K562 (cell line): ENCODE data around the gene SLC4A2. TPM values are rescaled to one million over a fixed set of nuclear protein-coding genes. Genes with fewer than 3 reads are reported as not detected.
A peak's percentile ranks its signal among the peaks of the same experiment; 100 is the strongest.

Experiments used
- ADNP ChIP-seq: fragments of 200-800 bp; sonication (Bioruptor generic); IDR thresholded peaks from 2 replicates; pipeline ENCODE4 v1.6.1; 2016; ENCODE audit warnings: missing genetic modification characterization, missing compliant biosample characterization
- CBX8 ChIP-seq: fragments of 200-600 bp; sonication (generic); IDR thresholded peaks from 2 replicates; pipeline ENCODE4 v1.6.1; 2012; ENCODE audit warnings: borderline replicate concordance, mixed run types, low read depth, mild to moderate bottlenecking, moderate library complexity, mixed read lengths, low read length, control low read depth, inconsistent platforms; ENCODE audit not compliant: poor library complexity, severe bottlenecking; ENCODE audit errors: extremely low read depth
- CREM ChIP-seq: IDR thresholded peaks from 2 replicates; pipeline ENCODE4 v1.6.1; 2014; ENCODE audit warnings: antibody characterized with exemption, low read depth
- CXXC5 ChIP-seq: fragments of 250-450 bp; sonication (Bioruptor Pico); IDR thresholded peaks from 2 replicates; pipeline ENCODE4 v1.8.0; 2022; ENCODE audit warnings: inconsistent platforms, mild to moderate bottlenecking, moderate library complexity
- EP400 ChIP-seq: fragments of 450-650 bp; IDR thresholded peaks from 2 replicates; pipeline ENCODE4 v1.6.1; 2017; ENCODE audit warnings: antibody characterized with exemption, mild to moderate bottlenecking, moderate library complexity
- ESRRB ChIP-seq: fragments of 250-450 bp; sonication (Bioruptor Pico); IDR thresholded peaks from 2 replicates; pipeline ENCODE4 v1.5.0; 2020; ENCODE audit warnings: mild to moderate bottlenecking, moderate library complexity, borderline replicate concordance
- GATAD2B ChIP-seq: fragments of 450-650 bp; IDR thresholded peaks from 2 replicates; pipeline ENCODE4 v1.6.1; 2017; ENCODE audit warnings: mild to moderate bottlenecking, borderline replicate concordance
- GMEB1 ChIP-seq: fragments of 250-450 bp; sonication (Bioruptor Pico); IDR thresholded peaks from 2 replicates; pipeline ENCODE4 v1.4.0; 2020; ENCODE audit warnings: mild to moderate bottlenecking
- HDAC6 ChIP-seq: IDR thresholded peaks from 2 replicates; pipeline ENCODE4 v1.6.1; 2012; ENCODE audit warnings: low read depth, mild to moderate bottlenecking, control low read depth, inconsistent platforms, low read length, moderate library complexity
- ILF3 ChIP-seq: fragments of 450-650 bp; IDR thresholded peaks from 2 replicates; pipeline ENCODE4 v1.6.1; 2018; ENCODE audit warnings: antibody characterized with exemption, mild to moderate bottlenecking, moderate library complexity, borderline replicate concordance
- KDM4B ChIP-seq, 2 experiments: fragments of 450-650 bp in 1 of 2; sonication (generic) in 1 of 2; IDR thresholded peaks; 2 replicates each; pipeline ENCODE4 v1.6.1; 2016 to 2017; ENCODE audit warnings: borderline replicate concordance in 2 of 2, antibody characterized with exemption in 1 of 2, low read depth in 1 of 2, mild to moderate bottlenecking in 1 of 2
- KLF16 ChIP-seq: IDR thresholded peaks from 2 replicates; pipeline ENCODE4 v1.6.1; 2016; ENCODE audit warnings: antibody characterized with exemption
- LARP7 ChIP-seq: fragments of 450-650 bp; IDR thresholded peaks from 2 replicates; pipeline ENCODE4 v1.6.1; 2016
- NR0B1 ChIP-seq: fragments of 450-650 bp; IDR thresholded peaks from one replicate; pipeline ENCODE4 v1.6.1; 2018; ENCODE audit warnings: mild to moderate bottlenecking, moderate library complexity; ENCODE audit not compliant: partially characterized antibody
- PTBP1 ChIP-seq: fragments of 200-400 bp; formaldehyde crosslinking; IDR thresholded peaks from 2 replicates; pipeline ENCODE4 v1.6.1; 2017; ENCODE audit warnings: low read depth, low read length
- PURB ChIP-seq: sonication (generic); formaldehyde crosslinking; IDR thresholded peaks from 2 replicates; pipeline ENCODE4 v1.9.0; 2021; ENCODE audit warnings: low read depth, mild to moderate bottlenecking, missing genetic modification reagents
- RNF219 ChIP-seq: fragments of 250-450 bp; sonication (Bioruptor Pico); IDR thresholded peaks from 2 replicates; pipeline ENCODE4 v1.5.0; 2022; ENCODE audit warnings: mild to moderate bottlenecking
- RUNX1 ChIP-seq: sonication (generic); IDR thresholded peaks from 2 replicates; pipeline ENCODE4 v1.6.1; 2016; ENCODE audit warnings: antibody characterized with exemption, low read depth
- SOX6 ChIP-seq: fragments of 450-650 bp; IDR thresholded peaks from 2 replicates; pipeline ENCODE4 v1.6.1; 2014; ENCODE audit warnings: mild to moderate bottlenecking
- SP2 ChIP-seq: IDR thresholded peaks from 2 replicates; pipeline ENCODE4 v1.6.1; 2011; ENCODE audit warnings: mild to moderate bottlenecking, low read depth, low read length, moderate library complexity; ENCODE audit not compliant: poor library complexity, severe bottlenecking; ENCODE audit errors: extremely low read depth
- TARDBP ChIP-seq: fragments of 450-650 bp; IDR thresholded peaks from 2 replicates; pipeline ENCODE4 v1.6.1; 2016
- ZFP36 ChIP-seq: fragments of 150-350 bp; IDR thresholded peaks from 2 replicates; pipeline ENCODE4 v1.6.1; 2018; ENCODE audit warnings: low read length, low read depth; ENCODE audit not compliant: partially characterized antibody
- ZFX ChIP-seq: sonication (generic); formaldehyde crosslinking; IDR thresholded peaks from 2 replicates; pipeline ENCODE4 v1.8.0; 2022; ENCODE audit warnings: mild to moderate bottlenecking, missing genetic modification reagents, moderate library complexity
- polyA plus RNA-seq, 8 experiments: library from polyadenylated mRNA; depleted of rRNA in 4 of 8; stranded (reverse) in 5 of 8; unstranded in 3 of 8; fragments of >200 nt; fragmentation: Nextera tagmentation in 2 of 8; fragmentation: Illumina TruSeq in 1 of 8; extraction: Ambion mirVana in 2 of 8; extraction: Trizol in 1 of 8; gene quantifications; 2 replicates each; pipeline versions ENCODE4 v1.2.1 to v1.2.3, GENCODE V29; 2011 to 2014; ENCODE audit warnings: inconsistent platforms in 1 of 8, missing spikeins in 1 of 8
- total RNA-seq, 7 experiments: library from RNA; depleted of rRNA in 6 of 7; stranded (reverse); fragments of >200 nt in 6 of 7; fragmentation: Illumina TruSeq in 2 of 7; extraction: Trizol in 2 of 7; gene quantifications; 2 replicates each; pipeline versions ENCODE4 v1.2.1 to v1.2.3, GENCODE V29; 2011 to 2021; ENCODE audit warnings: low replicate concordance in 1 of 7

Gene SLC4A2
- total and polyA plus RNA-seq, 9 of the 15 experiments (the other 6 are each of a cell fraction or from before 2014, with no cell fraction given) = 11.4 to 375 (median 130) TPM

- TF ChIP-seq ILF3 = no peak
- no peak for TF ChIP-seq ESRRB
- no peak for TF ChIP-seq CBX8
- 0 out of 2 replicates have a peak, but pooled peaks have one; percentile 53 for TF ChIP-seq RNF219 (CRISPR knock-in tag)
- no peak; the same call in 1 of the 2 replicates for TF ChIP-seq TARDBP
- TF ChIP-seq GMEB1 = peak; percentile 79
- peak; percentile 16; the same call in 1 of the 2 replicates for TF ChIP-seq LARP7
- peak in 1 of 2 experiments; percentile 85; a peak in 1 of 4 replicates for TF ChIP-seq KDM4B (IDR thresholded peaks at IDR 0.05; ENCODE audit: borderline replicate concordance in 2 of 2, low read depth in 1 of 2)
- TF ChIP-seq HDAC6 = 0 out of 2 replicates have a peak, but pooled peaks have one; percentile 65
- peak; percentile 70; the same call in 1 of the 2 replicates for TF ChIP-seq PTBP1
- no peak for TF ChIP-seq PURB (CRISPR knock-in tag)
- no peak for TF ChIP-seq KLF16
- TF ChIP-seq ADNP = no peak
- TF ChIP-seq EP400 = no peak
- TF ChIP-seq SP2 = no peak
- TF ChIP-seq SOX6 = peak; percentile 8; the same call in 1 of the 2 replicates
- TF ChIP-seq GATAD2B = no peak
- no peak for TF ChIP-seq NR0B1
- 0 out of 2 replicates have a peak, but pooled peaks have one; percentile 35 for TF ChIP-seq RUNX1
- peak; percentile 77 for TF ChIP-seq ZFX (CRISPR knock-in tag)
- TF ChIP-seq ZFP36 = no peak
- TF ChIP-seq CREM = peak; percentile 80
- peak; percentile 67 for TF ChIP-seq CXXC5 (CRISPR knock-in tag)
These were observed 26.6 kb downstream of the SLC4A2 start, which contains the start of gene AGAP3 (continued) for GRCh38 chr7:151085691-151086620.
